GM12878 (cell line): Measurements from ENCODE around the gene KRTAP5-7.

Source experiments
- EZH2 ChIP-seq: IDR thresholded peaks from 2 replicates; pipeline ENCODE4 v1.6.1; 2012; ENCODE audit warnings: low read depth, mild to moderate bottlenecking, control low read depth, inconsistent platforms, low read length, borderline replicate concordance; ENCODE audit not compliant: control insufficient read depth
- FOXK2 ChIP-seq: fragments of 450-650 bp; IDR thresholded peaks from 2 replicates; pipeline ENCODE4 v1.6.1; 2017; ENCODE audit warnings: mild to moderate bottlenecking, moderate library complexity
- HDAC6 ChIP-seq: fragments of 200-600 bp; sonication (generic); IDR thresholded peaks from one replicate; pipeline ENCODE4 v1.8.0; 2017; ENCODE audit warnings: antibody characterized with exemption; ENCODE audit not compliant: unreplicated experiment
- TF ChIP-seq, protein P1 (sequence below), 3 experiments: IDR thresholded peaks in 2 of 3; conservative IDR thresholded peaks in 1 of 3; 2 replicates each; pipeline ENCODE4 v1.5.1; 2011; ENCODE audit warnings: low read depth in 3 of 3, low read length in 3 of 3, mild to moderate bottlenecking in 3 of 3, control low read depth in 2 of 3, moderate library complexity in 2 of 3, inconsistent platforms in 1 of 3, mixed read lengths in 1 of 3; ENCODE audit not compliant: control insufficient read depth in 2 of 3, insufficient read depth in 1 of 3; ENCODE audit errors: extremely low read depth in 1 of 3

DNA sequence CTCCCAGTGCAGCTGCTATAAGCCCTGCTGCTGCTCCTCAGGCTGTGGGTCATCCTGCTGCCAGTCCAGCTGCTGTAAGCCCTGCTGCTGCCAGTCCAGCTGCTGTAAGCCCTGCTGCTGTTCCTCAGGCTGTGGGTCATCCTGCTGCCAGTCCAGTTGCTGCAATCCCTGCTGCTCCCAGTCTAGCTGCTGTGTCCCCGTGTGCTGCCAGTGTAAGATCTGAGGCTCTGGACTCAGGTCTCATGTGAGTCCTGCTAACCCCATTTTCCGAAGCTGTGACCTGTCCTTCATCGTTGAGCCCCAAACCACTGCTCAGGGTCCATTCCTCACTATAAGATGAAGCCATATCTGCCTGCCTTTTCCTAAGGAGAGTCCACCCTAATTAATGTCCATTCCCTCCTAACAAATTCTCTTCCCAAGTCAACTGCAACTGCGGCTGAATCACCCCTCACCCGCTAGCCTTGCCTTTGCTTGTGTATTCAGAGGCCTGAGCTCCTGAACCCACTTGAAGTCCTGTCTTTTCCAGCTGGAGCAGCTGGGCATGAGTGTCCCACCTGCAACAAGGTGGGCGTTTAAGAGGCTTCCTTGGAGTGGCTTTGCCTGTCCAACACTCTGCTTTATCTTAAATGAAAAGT, 626 bp downstream of the KRTAP5-7 start:
- TF ChIP-seq, protein P1, sequence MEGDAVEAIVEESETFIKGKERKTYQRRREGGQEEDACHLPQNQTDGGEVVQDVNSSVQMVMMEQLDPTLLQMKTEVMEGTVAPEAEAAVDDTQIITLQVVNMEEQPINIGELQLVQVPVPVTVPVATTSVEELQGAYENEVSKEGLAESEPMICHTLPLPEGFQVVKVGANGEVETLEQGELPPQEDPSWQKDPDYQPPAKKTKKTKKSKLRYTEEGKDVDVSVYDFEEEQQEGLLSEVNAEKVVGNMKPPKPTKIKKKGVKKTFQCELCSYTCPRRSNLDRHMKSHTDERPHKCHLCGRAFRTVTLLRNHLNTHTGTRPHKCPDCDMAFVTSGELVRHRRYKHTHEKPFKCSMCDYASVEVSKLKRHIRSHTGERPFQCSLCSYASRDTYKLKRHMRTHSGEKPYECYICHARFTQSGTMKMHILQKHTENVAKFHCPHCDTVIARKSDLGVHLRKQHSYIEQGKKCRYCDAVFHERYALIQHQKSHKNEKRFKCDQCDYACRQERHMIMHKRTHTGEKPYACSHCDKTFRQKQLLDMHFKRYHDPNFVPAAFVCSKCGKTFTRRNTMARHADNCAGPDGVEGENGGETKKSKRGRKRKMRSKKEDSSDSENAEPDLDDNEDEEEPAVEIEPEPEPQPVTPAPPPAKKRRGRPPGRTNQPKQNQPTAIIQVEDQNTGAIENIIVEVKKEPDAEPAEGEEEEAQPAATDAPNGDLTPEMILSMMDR (IDR thresholded peaks at IDR 0.05 in 2 of 3, conservative IDR thresholded peaks at IDR 0.05 in 1 of 3; ENCODE audit: control insufficient read depth in 2 of 3, extremely low read depth in 1 of 3, insufficient read depth in 1 of 3, low read depth in 3 of 3, low read length in 3 of 3), result no peak
- TF ChIP-seq FOXK2, result no peak
- no peak for TF ChIP-seq HDAC6
- TF ChIP-seq EZH2, result no peak
